A673 (cell line): ENCODE results near the gene PGP. TPM values are rescaled to one million over a fixed set of nuclear protein-coding genes. Genes with fewer than 3 reads are reported as not detected.

Experiments
- BruUV-seq: library from RNA; stranded (reverse); fragments of 400-500 nt; replicated peaks from 2 replicates; lab custom pipeline; 2021; lab: Mats Ljungman, UMichigan
- CTCF ChIA-PET: fragments of 300-600 bp; sonication (Branson Sonifier 250); formaldehyde crosslinking; loops from one replicate; lab custom pipeline; 2022; ENCODE audit warnings: antibody characterized with exemption; lab: Charles Lee
- POLR2A ChIA-PET: fragments of 300-600 bp; sonication (Branson Sonifier 250); formaldehyde crosslinking; loops from one replicate; lab custom pipeline; 2022; ENCODE audit warnings: antibody characterized with exemption; ENCODE audit not compliant: low non-redundant PET; lab: Charles Lee
- DNase-seq: peaks from one replicate; pipeline ENCODE4 v3.0.0-alpha.2; 2015; ENCODE audit warnings: low spot score
- H3K27ac ChIP-seq: fragments of 200-600 bp; sonication (generic); 2 replicates; pipeline ENCODE4 v1.5.1; 2016; ENCODE audit warnings: mixed run types, low read depth, mild to moderate bottlenecking, mixed read lengths, antibody characterized with exemption, low read length; ENCODE audit not compliant: poor library complexity, severe bottlenecking
- H3K27me3 ChIP-seq: fragments of 200-600 bp; sonication (generic); replicated peaks from 2 replicates; pipeline ENCODE4 v1.6.1; 2017; ENCODE audit warnings: mixed run types, low read depth, mild to moderate bottlenecking, mixed read lengths, antibody characterized with exemption, low read length; ENCODE audit not compliant: insufficient read depth, poor library complexity
- H3K36me3 ChIP-seq: fragments of 200-600 bp; sonication (generic); 2 replicates; pipeline ENCODE4 v1.6.1; 2016; ENCODE audit warnings: mixed run types, mild to moderate bottlenecking, mixed read lengths, antibody characterized with exemption, low read length; ENCODE audit not compliant: insufficient read depth, poor library complexity, severe bottlenecking
- H3K4me1 ChIP-seq: fragments of 200-600 bp; sonication (generic); 2 replicates; pipeline ENCODE4 v1.6.1; 2017; ENCODE audit warnings: mixed run types, mild to moderate bottlenecking, mixed read lengths, antibody characterized with exemption, low read length; ENCODE audit not compliant: insufficient read depth, poor library complexity, severe bottlenecking
- H3K4me3 ChIP-seq: fragments of 200-600 bp; sonication (generic); 2 replicates; pipeline ENCODE4 v1.5.1; 2016; ENCODE audit warnings: low read depth, mixed run types, mild to moderate bottlenecking, mixed read lengths, low read length; ENCODE audit not compliant: poor library complexity, severe bottlenecking
- H3K9me3 ChIP-seq: fragments of 200-600 bp; sonication (generic); 2 replicates; pipeline ENCODE4 v1.6.1; 2016; ENCODE audit warnings: mixed run types, low read depth, mild to moderate bottlenecking, mixed read lengths, antibody characterized with exemption, low read length; ENCODE audit not compliant: poor library complexity, severe bottlenecking
- EZH2 ChIP-seq: fragments of 200-600 bp; sonication (generic); IDR thresholded peaks from 2 replicates; pipeline ENCODE4 v1.6.1; 2017; ENCODE audit warnings: borderline replicate concordance, low read depth, mild to moderate bottlenecking, mixed read lengths, antibody characterized with exemption, low read length; ENCODE audit not compliant: poor library complexity, severe bottlenecking
- intact Hi-C: fragments of 100-400 bp; cut with micrococcal nuclease; formaldehyde crosslinking; loops from one replicate; pipeline ENCODE4 v1.10.0; 2022; ENCODE audit not compliant: unreplicated experiment
- total RNA-seq: library from RNA; stranded (reverse); gene quantifications from 2 replicates; pipeline ENCODE4 v1.2.3, GENCODE V29; 2021
- TF ChIP-seq, protein P1 (sequence below): fragments of 300-800, 200-600 bp; sonication (generic); conservative IDR thresholded peaks from 2 replicates; pipeline ENCODE4 v1.5.1; 2017; ENCODE audit warnings: low read depth, mild to moderate bottlenecking, antibody characterized with exemption, low read length, moderate library complexity, mixed read lengths

Gene PGP
- total RNA-seq, 1 experiment from 2014 or later = 26.5 TPM

DNA sequence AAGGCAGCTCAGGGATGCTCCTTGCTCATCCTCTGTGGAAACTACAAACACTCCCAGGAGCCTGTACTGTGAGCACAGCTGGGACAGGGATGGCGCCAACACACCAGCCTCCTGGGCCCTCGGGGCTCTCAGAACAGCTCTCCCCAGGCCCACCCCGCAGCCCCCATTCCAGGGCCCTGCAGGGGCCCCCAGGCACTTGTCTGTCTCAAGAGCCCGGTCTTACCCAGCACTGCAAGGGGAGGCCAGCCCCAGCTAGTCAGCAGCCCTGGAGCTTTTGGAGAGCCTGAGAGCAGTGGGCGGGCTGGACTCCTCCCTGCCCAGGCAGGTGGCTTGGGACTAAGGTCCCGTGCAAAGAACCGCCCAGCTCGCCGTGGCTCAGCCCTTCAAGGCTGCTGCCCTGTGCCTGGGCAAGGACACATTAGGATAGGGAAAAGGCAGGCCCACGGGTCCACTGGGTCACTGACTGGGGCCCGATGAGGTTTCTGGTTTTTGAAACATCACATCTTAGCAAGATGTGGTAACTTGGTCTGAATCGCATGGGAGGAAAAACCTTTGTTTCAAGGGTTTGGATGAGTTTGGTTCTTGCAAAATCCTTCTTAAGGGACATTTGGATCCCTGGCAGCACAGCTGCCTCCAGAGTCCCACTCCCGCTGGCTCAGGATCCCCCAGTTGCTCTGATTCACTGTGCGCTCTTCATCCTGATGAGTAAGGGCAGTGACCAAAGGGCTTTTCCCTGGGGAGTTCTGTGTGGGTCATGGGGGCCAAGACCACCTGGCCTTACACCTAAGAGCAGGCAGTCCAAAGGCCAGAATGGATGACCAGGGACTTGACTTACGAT is 24.4 kb upstream of the PGP start:
- no peaks in the 10 kb centered on the region for H3K4me1 ChIP-seq
- ChIA-PET CTCF (interaction anchor here (0.5 kb wide), 1 partner anchor 16 kb away, joined by 5 read pairs; no protein-coding TSS in a partner anchor), POLR2A (no interaction called here)
- no peaks in the 10 kb centered on the region for H3K27me3 ChIP-seq
- DNase-seq = no peak
- H3K36me3 ChIP-seq = peaks cover 35% of the 10 kb centered on the region
- intact Hi-C loops = no loop called here
- no peak overlapping the region for H3K27ac ChIP-seq
- H3K9me3 ChIP-seq = no peaks in the 10 kb centered on the region
- no peak overlapping the region for H3K4me3 ChIP-seq
- no TSS peak for BruUV-seq
- no peak for TF ChIP-seq EZH2

DNA sequence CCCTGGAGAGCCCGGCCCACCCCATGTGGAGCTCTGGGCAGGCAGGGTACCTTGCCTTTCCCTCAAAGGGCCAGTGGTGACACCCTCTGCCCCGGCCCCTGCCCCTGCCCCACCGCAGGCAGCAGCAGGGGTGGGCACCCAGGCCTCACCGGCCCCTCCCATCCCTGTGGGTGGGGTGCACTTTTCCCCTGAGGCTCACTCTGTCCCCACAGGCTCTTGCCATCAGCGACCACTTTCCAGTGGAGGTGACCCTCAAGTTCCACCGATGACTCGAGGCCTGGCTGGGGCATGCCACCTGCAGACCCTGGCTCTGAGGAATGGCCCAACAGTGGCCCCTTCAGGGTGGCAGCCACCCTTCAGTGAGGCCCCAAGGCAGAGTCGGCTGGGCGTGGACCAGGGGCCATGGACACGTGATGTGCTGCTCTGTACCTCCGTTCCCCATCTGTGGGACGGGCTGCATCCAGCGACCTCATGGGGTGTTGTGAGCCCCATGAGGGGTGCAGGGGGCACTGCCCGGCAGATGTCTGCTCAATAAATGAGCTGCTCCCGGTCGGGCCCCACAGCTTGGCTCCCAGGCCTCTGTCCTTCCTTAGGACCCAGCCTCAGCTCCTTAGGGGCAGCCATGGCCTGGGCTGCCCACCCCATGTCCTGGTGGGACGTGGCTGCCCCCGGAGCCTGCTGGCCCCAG is 23.7 kb upstream of the PGP start:
- H3K27ac ChIP-seq = no peak overlapping the region
- H3K27me3 ChIP-seq = no peaks in the 10 kb centered on the region
- no peaks in the 10 kb centered on the region for H3K9me3 ChIP-seq
- no peak overlapping the region for H3K4me3 ChIP-seq
- no TSS peak for BruUV-seq
- TF ChIP-seq, protein P1, sequence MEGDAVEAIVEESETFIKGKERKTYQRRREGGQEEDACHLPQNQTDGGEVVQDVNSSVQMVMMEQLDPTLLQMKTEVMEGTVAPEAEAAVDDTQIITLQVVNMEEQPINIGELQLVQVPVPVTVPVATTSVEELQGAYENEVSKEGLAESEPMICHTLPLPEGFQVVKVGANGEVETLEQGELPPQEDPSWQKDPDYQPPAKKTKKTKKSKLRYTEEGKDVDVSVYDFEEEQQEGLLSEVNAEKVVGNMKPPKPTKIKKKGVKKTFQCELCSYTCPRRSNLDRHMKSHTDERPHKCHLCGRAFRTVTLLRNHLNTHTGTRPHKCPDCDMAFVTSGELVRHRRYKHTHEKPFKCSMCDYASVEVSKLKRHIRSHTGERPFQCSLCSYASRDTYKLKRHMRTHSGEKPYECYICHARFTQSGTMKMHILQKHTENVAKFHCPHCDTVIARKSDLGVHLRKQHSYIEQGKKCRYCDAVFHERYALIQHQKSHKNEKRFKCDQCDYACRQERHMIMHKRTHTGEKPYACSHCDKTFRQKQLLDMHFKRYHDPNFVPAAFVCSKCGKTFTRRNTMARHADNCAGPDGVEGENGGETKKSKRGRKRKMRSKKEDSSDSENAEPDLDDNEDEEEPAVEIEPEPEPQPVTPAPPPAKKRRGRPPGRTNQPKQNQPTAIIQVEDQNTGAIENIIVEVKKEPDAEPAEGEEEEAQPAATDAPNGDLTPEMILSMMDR = no peak
- TF ChIP-seq EZH2 = no peak
- intact Hi-C loops = no loop called here
- H3K4me1 ChIP-seq = no peaks in the 10 kb centered on the region
- ChIA-PET CTCF (interaction anchor here (0.5 kb wide), 1 partner anchor 17 kb away, joined by 5 read pairs; no protein-coding TSS in a partner anchor), POLR2A (no interaction called here)
- no peak for DNase-seq
- peaks cover 30% of the 10 kb centered on the region for H3K36me3 ChIP-seq

DNA sequence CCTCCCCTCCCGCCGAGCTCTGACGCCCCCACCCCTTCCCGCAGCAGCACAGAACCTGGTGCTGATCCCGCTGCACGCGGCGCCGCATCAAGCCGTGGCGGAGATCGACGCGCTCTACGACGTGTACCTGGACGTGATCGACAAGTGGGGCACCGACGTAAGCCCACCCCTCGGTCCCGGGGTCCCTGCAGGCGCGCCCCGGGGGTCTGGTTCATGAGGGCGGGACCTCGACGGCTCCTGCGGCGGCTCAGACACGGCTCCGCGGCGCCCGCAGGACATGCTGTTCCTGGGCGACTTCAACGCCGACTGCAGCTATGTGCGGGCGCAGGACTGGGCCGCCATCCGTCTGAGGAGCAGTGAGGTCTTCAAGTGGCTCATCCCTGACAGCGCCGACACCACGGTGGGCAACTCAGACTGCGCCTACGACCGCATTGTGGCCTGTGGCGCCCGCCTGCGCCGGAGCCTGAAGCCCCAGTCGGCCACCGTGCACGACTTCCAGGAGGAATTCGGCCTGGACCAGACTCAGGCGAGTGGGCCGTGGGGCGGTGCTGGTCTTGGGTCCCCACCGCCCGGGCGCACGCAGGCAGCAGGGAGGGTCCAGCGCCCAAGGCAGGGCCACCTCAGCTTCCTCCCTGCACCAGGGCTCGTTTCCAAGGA is 23.0 kb upstream of the PGP start:
- no peak for DNase-seq
- peaks cover 28% of the 10 kb centered on the region for H3K36me3 ChIP-seq
- ChIA-PET POLR2A (no interaction called here), CTCF (no interaction called here)
- no peak overlapping the region for H3K4me3 ChIP-seq
- H3K27me3 ChIP-seq = no peaks in the 10 kb centered on the region
- H3K27ac ChIP-seq = no peak overlapping the region
- intact Hi-C loops = no loop called here
- TF ChIP-seq, protein P1 = no peak
- no peak for TF ChIP-seq EZH2
- no peaks in the 10 kb centered on the region for H3K4me1 ChIP-seq
- BruUV-seq = no TSS peak
- H3K9me3 ChIP-seq = no peaks in the 10 kb centered on the region
